GM12892 (cell line): ENCODE data around the gene MAN1B1.

ENCODE experiments used
- POLR2A ChIP-seq: IDR thresholded peaks from 2 replicates; pipeline ENCODE4 v1.6.1; 2011; ENCODE audit warnings: low read depth, low read length, control low read depth
- POLR2AphosphoS5 ChIP-seq: IDR thresholded peaks from 2 replicates; pipeline ENCODE4 v1.6.1; 2011; ENCODE audit warnings: low read depth, low read length, control low read depth
- TAF1 ChIP-seq: IDR thresholded peaks from 2 replicates; pipeline ENCODE4 v1.6.1; 2011; ENCODE audit warnings: low read depth, mild to moderate bottlenecking, control low read depth, low read length, borderline replicate concordance

DNA sequence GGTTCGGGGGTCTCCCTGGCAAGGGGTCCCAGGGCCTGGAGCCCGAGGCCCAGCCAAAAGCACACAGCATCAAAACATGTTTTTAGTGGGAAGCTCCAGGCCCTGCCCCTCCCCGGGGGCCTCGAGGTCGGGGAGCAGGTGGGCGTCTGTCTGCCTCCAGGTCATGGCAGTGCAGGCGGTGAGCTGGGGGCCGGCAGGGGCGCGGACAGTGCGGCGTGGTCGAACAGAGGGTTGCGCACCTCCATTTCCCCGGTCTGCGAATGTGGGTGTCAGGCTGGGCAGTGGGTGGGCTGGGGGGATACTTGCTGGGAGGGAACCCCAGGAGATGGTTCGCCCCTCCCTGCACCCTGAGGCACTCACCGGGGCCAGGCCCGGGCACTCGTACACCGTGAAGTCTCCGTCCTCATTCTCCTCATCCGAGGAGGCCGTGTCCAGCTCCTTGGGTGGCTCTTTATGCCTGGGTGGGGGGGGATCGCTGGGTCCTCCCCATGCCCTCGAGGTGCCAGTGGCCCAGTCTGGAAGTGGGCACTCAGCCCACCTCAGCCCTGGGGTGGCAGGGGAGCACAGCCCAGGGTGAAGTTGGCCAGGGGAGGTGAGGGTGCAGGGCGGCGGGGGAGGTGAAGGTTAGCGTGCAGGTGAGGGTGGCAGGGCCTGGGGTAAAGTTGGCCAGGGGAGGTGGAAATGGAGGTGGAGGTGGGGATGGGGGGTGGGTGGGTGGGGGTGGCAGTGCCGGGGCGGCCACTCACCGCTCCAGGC is 47.0 kb upstream of the MAN1B1 start:
- TF ChIP-seq POLR2AphosphoS5: no peak
- no peak for TF ChIP-seq TAF1
- TF ChIP-seq POLR2A: no peak
